Stimulated activated CD4-positive, alpha-beta T cell treated with anti-CD3 and anti-CD28 coated beads, Interleukin-15, amount 100 ng/mL, for 1 hour (primary cell): ENCODE data around the gene DCHS1.

Experiments used
- DNase-seq, 2 donors: peaks; one replicate each; pipeline ENCODE4 v3.0.0-alpha.2; 2020; ENCODE audit warnings: low read depth in 1 of 2, low spot score in 1 of 2

Gene DCHS1

DNA sequence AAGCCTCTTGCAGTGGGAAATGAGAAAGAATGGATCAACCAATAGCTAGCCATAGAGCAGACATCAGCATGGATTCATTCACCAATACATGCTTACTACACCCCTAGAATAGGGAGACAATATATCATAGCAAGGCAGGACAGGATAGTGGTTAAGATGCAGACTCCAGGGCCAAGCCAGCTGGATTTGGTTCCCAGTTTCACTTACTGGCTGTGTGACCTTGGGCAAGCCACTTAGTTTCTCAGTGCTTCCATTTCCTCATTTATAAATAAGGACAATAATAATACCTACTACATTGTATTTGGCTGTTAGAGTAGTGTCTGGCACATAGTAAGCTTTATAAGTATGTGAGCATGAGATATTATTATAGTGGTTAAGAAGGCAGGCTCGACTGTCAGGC is 7.1 kb downstream of the DCHS1 start:
- no peak for DNase-seq

- DNase-seq: no peak
Measured at GRCh38 chr11:6647836-6648235, 7.8 kb downstream of the DCHS1 start.

DNA sequence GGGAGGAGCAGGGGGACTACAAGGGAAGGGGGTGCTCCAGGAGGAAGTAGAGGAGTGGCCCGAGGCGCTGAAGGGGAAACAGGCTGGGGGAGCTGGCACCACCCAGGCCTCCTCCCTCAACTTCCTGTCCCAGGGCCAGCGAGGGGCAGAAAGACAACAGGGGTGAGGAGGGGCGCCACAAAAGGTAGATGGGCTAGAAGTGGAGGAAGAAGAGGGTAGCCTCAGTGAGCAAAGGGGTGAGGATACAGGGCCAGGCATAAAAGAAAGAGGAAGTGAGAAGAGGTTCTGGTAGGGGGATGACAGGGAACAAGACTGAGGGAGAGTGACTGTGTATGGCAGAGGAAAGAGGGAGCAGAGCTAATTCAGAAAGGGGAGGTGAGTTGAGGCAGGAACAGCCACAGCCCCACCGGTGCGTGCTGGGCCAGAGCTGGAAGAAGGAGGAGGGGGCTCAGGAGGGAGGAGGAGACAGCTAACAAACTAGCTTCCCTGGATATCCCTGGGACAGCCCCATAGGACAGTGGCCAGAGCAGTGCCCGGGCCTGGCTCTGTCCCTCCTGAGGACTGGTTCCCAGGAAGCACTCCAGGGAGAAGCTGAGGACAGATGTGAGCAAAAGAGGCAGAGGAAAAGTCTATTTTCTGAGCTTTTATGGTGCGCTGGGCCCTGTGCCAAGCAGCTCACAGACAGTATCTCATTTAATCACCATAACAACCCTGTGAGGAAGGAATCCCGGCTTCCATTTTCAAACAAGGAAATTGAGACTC is 8.5 kb downstream of the DCHS1 start:
- no peak for DNase-seq

- no peak for DNase-seq
Measured at GRCh38 chr11:6646576-6646917, 9.1 kb downstream of the DCHS1 start.

GRCh38 chr11:6646071-6646470 is 9.5 kb downstream of the DCHS1 start:
- no peak for DNase-seq

DNA sequence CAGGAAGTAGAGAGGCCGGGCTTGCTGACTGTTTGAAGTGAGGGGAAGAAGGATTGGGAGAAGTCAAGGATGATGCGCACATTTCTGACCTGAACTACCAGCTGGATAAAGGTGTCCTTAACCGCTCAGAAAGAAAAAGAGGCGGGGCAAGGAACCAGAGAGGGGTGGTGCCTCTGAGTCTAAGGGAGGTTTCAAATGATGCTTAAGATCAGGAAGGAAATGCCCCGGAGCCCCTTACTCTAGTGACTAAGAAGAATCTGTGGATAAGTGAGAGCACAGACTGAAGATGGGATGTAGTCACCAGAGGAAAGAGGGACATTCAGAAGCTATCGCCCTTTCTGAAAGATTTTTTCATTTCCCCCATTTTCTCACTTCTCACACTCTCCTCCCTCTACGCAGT is 12.7 kb downstream of the DCHS1 start:
- DNase-seq: no peak

- no peak for DNase-seq
Measured at GRCh38 chr11:6640985-6641701, 14.5 kb downstream of the DCHS1 start.

- DNase-seq: no peak
Measured at GRCh38 chr11:6640036-6640984, 15.3 kb downstream of the DCHS1 start.

DNA sequence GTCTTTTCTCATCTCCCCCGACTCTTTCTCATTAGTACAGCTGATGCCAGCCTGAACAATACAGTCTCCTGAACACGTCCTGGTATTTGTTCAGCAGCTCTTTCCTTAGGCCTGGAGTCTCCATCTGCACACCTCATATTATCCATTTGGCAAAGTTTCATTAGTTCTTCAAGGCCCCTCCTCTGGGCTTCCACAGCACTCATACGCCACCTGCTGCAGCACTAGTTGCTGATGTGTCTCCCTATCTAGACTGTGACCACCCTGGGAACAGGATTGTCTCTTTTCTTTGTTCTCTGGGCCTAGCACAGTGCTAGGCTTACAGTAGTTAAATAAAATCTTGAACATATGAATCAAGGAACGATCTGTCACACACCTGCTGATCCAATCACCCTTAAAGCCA is 17.2 kb downstream of the DCHS1 start:
- DNase-seq: no peak

- no peak for DNase-seq
Measured at GRCh38 chr11:6637871-6638270, 17.7 kb downstream of the DCHS1 start.

- DNase-seq: no peak
Measured at GRCh38 chr11:6636480-6636879, 19.1 kb downstream of the DCHS1 start.

DNA sequence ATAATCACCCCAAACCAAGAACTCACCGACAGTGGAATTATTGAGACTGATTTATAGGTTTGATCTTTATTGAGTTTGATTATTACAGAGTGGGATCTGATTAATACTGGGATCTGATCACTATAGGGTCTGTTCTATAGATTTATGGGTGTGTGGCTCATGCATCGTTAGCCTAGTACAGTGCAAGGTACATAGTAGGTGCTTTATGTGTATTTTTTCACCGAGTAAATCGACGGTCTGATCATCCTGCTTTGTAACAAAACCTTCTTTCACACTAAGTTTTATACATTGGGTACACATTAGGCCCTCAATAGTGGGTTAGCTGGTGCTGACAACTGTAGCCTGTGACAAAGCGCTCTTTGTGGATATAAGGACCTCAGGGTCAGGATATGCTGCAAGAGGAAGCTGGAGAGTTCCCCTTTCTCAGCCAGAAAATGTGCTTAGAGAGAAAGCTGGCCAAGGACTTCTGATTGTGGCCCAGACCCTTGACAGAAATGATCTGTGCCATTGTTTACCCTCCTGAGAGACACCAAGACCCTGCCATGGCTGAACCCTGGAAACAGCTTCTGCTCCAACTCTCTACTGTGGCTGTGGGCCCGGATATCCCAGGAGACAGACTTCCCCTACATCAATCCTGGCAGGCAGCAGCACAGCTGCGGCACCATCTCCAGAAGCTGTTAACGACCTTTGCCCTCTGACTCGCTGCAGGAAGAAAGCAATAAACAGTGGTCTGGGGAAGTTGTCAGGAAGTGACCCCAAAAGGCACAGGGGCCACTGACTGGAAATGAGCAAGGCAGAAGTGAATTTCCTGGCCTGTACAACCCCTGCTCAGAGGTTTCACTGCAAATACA is 20.3 kb downstream of the DCHS1 start:
- no peak for DNase-seq

- DNase-seq: no peak
Measured at GRCh38 chr11:6634534-6634933, 21.1 kb downstream of the DCHS1 start.

DNA sequence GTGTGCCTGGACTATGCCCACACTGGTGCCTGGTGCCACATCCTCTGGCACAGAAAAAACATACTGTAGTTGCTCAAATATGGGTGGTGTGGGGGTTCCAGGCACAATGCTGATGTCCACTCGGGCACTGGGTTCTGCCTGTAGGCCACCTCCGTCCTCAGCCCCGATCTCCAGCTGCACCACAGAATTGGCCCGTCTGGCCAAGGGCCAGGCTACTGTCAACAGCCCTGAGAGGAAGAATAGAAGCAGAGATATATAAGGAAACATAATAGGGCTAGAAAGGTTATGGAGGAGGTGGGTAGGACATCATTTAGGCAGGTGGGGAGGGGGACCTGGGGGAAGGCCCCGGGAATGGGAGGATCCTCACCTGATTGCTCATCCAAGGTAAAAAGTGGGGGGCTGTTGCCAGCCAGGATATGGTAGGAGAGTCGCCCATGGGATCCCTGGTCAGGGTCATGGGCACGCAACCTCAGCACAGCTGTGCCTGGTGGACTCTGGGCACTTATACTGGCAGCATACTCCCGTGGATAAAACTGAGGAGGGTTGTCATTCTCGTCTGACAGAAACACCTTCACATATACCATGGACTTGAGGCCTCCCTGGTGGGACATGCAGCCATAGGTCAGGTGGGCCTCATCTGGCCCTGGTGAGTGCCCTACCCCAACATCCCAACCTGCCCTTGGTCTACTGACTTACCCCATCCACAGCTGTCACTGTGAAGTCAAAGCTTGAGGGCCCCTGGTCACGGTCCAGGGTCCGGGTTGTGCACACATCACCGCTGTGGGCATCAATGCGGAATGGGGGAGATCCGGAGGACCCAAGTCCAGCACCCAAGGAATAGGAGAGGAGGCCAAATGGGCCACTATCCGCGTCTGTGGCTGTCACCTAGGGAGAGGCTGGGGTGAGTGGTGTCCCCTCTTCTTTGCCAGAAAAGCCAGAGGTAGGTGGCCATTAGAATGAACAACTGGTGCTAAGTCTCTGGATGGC is 21.9 kb downstream of the DCHS1 start:
- no peak for DNase-seq

DNA sequence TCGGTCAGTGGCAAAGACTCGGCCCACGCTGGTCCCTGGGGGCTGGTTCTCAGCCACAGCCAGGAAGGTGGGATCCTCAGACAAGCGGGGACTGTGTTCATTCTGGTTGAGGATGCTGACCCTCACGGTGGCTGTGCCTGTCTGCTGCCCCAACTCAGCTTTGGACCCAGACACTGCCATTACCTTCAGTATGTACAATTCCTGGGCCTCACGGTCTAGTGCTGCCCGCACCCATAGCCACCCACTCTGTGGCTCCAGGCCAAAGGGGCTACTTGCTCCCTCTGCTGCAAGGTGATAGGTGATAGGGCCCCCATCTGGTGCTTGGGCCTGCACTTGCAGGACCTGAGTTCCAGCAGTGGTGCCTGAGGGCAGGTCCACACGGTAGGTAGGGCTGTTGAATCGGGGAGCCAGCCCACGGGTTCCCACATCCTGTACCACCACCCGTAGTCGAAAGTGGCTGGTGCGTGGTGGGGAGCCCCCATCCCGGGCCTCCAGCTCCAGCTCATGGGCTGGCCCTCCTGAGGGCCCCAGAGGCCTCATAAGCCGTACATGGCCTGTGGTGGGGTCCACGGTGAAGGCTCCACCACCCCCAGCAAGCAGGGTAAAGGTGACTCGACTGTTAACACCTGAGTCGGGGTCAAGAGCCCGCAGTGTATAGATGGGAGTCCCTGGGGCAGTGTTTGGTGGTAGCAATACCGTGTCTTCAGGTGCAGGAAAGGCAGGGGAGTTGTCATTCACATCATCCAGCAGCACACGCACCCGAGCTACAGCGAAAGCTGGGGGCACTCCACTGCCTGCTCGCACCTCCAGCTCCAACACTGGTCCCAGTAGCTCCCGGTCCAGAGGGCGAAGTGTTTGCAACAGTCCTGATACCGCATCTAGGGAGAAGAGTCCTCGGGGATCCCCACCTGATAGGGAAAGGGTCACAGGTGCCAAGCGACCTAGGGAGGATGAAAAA is 23.2 kb downstream of the DCHS1 start:
- DNase-seq: no peak

DNA sequence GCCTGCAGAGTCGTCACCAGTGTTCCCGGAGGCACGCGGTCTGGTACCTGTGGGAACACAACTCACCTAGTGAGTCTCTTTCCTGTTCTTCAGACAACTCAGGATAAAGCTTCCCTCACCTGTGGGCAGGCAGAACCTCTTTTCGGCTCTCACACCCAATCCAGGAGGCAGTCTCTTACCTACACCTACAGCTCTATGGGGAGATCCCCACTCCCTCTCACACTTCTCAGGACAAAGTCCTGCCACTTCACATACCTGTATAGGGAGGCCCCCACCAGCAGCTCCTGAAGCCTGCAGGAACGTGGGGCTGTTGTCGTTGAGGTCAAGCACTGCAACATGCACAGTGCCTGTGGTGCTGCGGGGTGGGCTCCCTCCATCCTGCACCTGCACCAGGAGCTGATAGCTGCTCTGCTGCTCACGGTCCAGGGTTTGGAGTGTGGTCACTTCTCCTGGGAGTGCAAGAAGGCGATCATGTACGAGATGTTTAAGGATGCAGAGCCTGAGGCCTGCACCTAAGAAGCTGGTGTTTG is 24.2 kb downstream of the DCHS1 start:
- no peak for DNase-seq

GRCh38 chr11:6630632-6631291 is 24.8 kb downstream of the DCHS1 start:
- no peak for DNase-seq
